ENCODE data around the gene DYNLT5. TPM values are rescaled to one million over a fixed set of nuclear protein-coding genes. Genes with fewer than 3 reads are reported as not detected.

DYNLT5 gene
- total RNA-seq, 1 donor from 2014 or later: not detected

DNA sequence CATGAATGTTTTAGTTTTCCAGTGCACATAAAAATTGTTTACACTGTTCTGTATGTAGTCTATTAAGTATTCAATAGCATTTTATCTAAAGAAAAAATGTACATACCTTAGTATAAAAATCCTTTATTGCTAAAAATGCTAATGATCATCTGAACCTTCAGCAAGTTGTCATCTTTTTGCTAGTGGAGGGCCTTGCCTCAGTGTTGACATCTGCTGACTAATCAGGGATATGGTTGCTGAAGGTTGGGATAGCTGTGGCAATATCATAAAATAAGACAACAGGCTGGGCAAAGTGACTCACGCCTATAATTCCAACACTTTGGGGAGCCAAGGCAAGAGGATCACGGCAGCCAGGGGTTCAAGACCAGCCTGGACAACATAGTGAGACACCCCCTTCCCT, 9.0 kb downstream of the DYNLT5 start:
- no peak for DNase-seq (ENCODE audit: low read depth)
- no peak overlapping the region for H3K4me3 ChIP-seq (ENCODE audit: low read depth, low read length)
- TF ChIP-seq, protein P1, sequence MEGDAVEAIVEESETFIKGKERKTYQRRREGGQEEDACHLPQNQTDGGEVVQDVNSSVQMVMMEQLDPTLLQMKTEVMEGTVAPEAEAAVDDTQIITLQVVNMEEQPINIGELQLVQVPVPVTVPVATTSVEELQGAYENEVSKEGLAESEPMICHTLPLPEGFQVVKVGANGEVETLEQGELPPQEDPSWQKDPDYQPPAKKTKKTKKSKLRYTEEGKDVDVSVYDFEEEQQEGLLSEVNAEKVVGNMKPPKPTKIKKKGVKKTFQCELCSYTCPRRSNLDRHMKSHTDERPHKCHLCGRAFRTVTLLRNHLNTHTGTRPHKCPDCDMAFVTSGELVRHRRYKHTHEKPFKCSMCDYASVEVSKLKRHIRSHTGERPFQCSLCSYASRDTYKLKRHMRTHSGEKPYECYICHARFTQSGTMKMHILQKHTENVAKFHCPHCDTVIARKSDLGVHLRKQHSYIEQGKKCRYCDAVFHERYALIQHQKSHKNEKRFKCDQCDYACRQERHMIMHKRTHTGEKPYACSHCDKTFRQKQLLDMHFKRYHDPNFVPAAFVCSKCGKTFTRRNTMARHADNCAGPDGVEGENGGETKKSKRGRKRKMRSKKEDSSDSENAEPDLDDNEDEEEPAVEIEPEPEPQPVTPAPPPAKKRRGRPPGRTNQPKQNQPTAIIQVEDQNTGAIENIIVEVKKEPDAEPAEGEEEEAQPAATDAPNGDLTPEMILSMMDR (conservative IDR thresholded peaks at IDR 0.05; ENCODE audit: low read depth, low read length): peak; percentile 33

DNA sequence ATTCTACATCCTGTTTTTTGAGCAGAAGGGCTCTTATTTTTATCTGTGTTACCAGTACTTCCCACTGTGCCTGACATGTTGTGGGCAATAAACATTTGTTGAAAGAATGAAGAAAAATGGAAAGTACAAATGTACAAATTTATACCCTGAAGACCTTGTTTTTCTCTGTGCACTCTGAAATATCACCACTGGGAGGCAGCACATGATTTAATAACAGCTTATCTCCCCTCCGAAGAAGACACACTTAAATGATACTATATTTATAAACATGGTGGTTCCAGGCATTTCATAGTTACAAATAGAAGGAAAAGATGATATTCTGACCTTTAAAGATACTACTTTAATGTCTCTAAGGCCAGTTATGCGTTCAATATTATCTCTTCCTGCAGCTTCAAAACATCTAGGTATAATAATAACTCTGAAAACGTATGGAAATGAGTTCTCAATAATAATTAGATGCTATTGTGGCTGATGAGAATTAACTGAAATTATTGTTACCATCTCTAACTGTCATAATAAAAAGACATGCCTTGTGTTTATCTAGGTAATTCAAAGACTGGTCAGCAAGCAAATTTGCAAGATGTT, 12.8 kb downstream of the DYNLT5 start:
- TF ChIP-seq, protein P1 (conservative IDR thresholded peaks at IDR 0.05; ENCODE audit: low read depth, low read length): peak; percentile 76
- no peak for DNase-seq (ENCODE audit: low read depth)

DNA sequence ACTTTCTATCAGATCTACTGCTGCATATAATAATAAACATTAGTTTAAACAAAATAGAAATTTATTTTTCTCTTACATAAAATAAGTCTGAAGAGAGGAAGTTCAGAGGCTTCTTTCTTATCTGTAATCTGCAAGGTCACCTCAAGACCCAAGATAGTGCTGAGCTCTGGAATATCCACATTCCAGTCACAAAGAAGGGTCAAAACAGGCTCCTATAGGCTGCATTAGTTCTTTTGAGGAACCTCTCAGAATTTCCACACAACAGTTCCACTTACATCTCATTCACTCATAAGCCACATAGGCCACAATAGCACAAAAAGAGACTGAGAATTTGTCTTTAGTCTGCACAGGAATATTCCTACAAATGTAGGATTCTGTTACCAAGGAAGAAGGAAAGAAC, 15.4 kb downstream of the DYNLT5 start:
- TF ChIP-seq, protein P1 (conservative IDR thresholded peaks at IDR 0.05; ENCODE audit: low read depth, low read length): no peak
- H3K4me3 ChIP-seq (ENCODE audit: low read depth, low read length): no peak overlapping the region
- no peak for DNase-seq (ENCODE audit: low read depth)

More for the DNA sequence above, 12.8 kb downstream of the DYNLT5 start:
- no peak overlapping the region for H3K4me3 ChIP-seq (ENCODE audit: low read depth, low read length)

DNA sequence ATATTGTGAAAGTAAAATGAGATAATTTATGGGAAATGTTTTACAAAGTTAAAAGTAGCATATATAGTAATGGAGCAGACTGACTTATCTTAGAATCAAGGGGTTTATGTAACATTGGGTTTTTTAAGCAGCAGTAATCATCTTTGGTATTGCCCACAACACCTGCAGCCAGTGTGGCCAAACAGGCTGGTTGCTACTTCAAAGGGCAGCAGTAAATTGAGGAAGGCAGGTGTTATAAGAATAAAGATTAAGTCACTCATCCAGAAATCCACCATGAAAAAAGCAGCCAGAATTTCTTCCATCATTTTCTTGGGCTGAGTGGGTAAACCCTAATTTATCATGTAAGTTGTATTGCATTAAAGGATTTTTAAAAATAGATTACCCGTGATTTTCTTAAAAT, 16.7 kb downstream of the DYNLT5 start:
- no peak for DNase-seq (ENCODE audit: low read depth)
- no peak overlapping the region for H3K4me3 ChIP-seq (ENCODE audit: low read depth, low read length)
- TF ChIP-seq, protein P1 (conservative IDR thresholded peaks at IDR 0.05; ENCODE audit: low read depth, low read length): no peak

DNA sequence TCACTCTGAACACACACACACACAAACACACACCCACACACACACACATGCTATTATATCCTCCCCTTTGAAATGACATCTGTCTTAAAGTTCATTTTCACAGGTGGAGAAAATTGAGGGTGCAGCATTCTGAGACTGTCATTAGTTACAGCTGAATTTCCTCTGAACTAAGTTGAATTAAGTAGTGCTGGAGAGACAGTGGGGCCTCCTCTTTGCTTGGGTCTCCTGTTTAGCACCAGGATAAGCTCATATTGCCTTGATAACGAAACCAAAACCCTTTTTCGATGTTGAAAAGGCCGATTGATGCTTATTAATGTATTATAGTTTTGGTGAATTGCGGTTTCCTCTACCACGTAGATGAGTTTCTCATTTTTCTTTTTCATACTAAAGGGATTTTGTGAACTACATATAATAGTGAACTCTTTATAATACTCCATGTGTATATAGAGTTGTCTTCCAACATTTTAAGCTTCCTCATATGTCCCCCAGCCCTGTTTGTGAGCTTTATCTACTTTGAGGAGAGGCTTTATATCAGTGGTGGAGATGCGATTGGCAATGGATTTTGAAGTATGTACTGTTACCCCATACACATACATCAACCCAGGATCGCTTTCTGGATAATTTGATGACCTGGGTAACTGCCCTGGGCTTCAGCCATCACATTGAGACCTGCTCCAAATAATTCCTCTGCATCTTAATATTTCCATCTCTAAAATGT, 17.4 kb downstream of the DYNLT5 start:
- no peak overlapping the region for H3K4me3 ChIP-seq (ENCODE audit: low read depth, low read length)
- DNase-seq (ENCODE audit: low read depth): no peak
- TF ChIP-seq, protein P1 (conservative IDR thresholded peaks at IDR 0.05; ENCODE audit: low read depth, low read length): no peak

DNA sequence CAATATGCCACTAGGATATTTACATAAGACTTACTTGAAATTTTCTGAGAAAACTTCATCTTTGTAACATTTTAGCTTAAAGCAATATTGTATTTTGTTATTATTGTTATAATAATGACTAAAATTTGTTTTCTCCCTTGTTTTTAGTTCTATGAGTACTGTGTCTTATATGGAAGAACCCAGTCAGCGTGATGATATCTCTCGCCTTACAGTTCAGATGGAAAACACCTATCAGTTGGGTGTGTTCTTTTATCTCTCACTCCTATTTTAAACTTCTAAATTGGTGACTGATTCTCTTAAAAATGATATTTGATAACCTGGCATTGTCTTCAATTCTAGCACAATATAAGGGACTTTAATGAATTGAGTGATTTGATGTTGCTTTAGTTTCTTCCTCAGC, 18.0 kb downstream of the DYNLT5 start:
- no peak for DNase-seq (ENCODE audit: low read depth)
- TF ChIP-seq, protein P1 (conservative IDR thresholded peaks at IDR 0.05; ENCODE audit: low read depth, low read length): no peak
- no peak overlapping the region for H3K4me3 ChIP-seq (ENCODE audit: low read depth, low read length)

DNA sequence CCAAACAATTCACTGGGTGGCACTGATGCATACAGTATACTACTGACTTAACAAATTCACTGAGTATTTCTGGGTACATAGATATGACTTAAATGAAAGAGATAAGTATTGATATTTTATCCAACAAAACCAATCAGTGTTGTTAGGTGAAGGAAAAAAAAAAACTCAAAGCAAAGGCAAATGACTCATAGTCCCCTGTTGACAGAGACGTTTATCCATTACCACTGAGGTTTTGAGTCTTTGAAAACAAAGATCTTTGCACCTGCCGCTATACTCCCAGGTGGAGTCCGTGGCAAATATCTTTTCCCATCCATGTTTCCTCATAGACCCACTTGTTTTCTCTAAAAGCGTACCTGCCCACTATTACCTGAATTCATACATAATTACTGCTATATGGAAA, 18.4 kb downstream of the DYNLT5 start:
- TF ChIP-seq, protein P1 (conservative IDR thresholded peaks at IDR 0.05; ENCODE audit: low read depth, low read length): no peak
- H3K4me3 ChIP-seq (ENCODE audit: low read depth, low read length): no peak overlapping the region
- DNase-seq (ENCODE audit: low read depth): no peak

Measured in epithelial cell of proximal tubule (primary cell).